ENCODE data around the gene RFESD. TPM values are rescaled to one million over a fixed set of nuclear protein-coding genes. Genes with fewer than 3 reads are reported as not detected.

Gene RFESD
- 0.03 TPM in 1 of 2 replicates, not detected in the other for total RNA-seq (2014; rRNA removed; shearing (Covaris generic))

GRCh38 chr5:95646569-95647431 is at the start of gene RFESD:
Gene RFESD, plus strand, starts transcription at chr5:95646777. Its CDS starts 5,495 bp downstream, at chr5:95652272.
- DNase-seq (ENCODE audit: low spot score): peak; percentile 99

GRCh38 chr5:95599252-95599651 is 47.3 kb upstream of the RFESD start:
- no peak for DNase-seq (ENCODE audit: low spot score)

- no peak for DNase-seq (ENCODE audit: low spot score)
Measured at GRCh38 chr5:95600557-95600956, 46.0 kb upstream of the RFESD start.

GRCh38 chr5:95605786-95606185 is 40.8 kb upstream of the RFESD start:
- DNase-seq (ENCODE audit: low spot score): no peak

GRCh38 chr5:95606419-95606818 is 40.2 kb upstream of the RFESD start:
- no peak for DNase-seq (ENCODE audit: low spot score)

- no peak for DNase-seq (ENCODE audit: low spot score)
Measured at GRCh38 chr5:95609711-95610110, 36.9 kb upstream of the RFESD start.

- no peak for DNase-seq (ENCODE audit: low spot score)
Measured at GRCh38 chr5:95610546-95610945, 36.0 kb upstream of the RFESD start.

GRCh38 chr5:95611396-95611795 is 35.2 kb upstream of the RFESD start:
- no peak for DNase-seq (ENCODE audit: low spot score)

GRCh38 chr5:95613514-95613913 is 33.1 kb upstream of the RFESD start:
- DNase-seq (ENCODE audit: low spot score): no peak

GRCh38 chr5:95615164-95615467 is 31.5 kb upstream of the RFESD start:
- no peak for DNase-seq (ENCODE audit: low spot score)

GRCh38 chr5:95617057-95617456 is 29.5 kb upstream of the RFESD start:
- DNase-seq (ENCODE audit: low spot score): no peak

GRCh38 chr5:95619096-95619495 is 27.5 kb upstream of the RFESD start:
- no peak for DNase-seq (ENCODE audit: low spot score)

GRCh38 chr5:95619514-95620029 is 27.0 kb upstream of the RFESD start:
- DNase-seq (ENCODE audit: low spot score): no peak

GRCh38 chr5:95620030-95620869 is 26.3 kb upstream of the RFESD start, which contains the start of gene GPR150:
Gene GPR150, plus strand, starts transcription at chr5:95620087. Its CDS starts 189 bp downstream, at chr5:95620276.
- no peak for DNase-seq (ENCODE audit: low spot score)

GRCh38 chr5:95620870-95621838 is 25.4 kb upstream of the RFESD start:
- no peak for DNase-seq (ENCODE audit: low spot score)

GRCh38 chr5:95621839-95622629 is 24.5 kb upstream of the RFESD start:
- no peak for DNase-seq (ENCODE audit: low spot score)

GRCh38 chr5:95623706-95624105 is 22.9 kb upstream of the RFESD start:
- no peak for DNase-seq (ENCODE audit: low spot score)

GRCh38 chr5:95624368-95624767 is 22.2 kb upstream of the RFESD start:
- DNase-seq (ENCODE audit: low spot score): no peak

- DNase-seq (ENCODE audit: low spot score): no peak
Measured at GRCh38 chr5:95626701-95627100, 19.9 kb upstream of the RFESD start.

Data from HT-29 (cell line).